ENCODE results near the gene NUB1.

NUB1 gene

GRCh38 chr7:151379534-151380198, 38.1 kb downstream of the NUB1 start:
- DNase-seq (ENCODE audit: low read depth) = no peak
- H3K4me3 ChIP-seq (ENCODE audit: low read depth, low read length) = no peak overlapping the region
- TF ChIP-seq CTCF (conservative IDR thresholded peaks at IDR 0.05; ENCODE audit: low read depth, low read length) = no peak

GRCh38 chr7:151380199-151381097, 38.8 kb downstream of the NUB1 start:
- DNase-seq (ENCODE audit: low read depth) = no peak
- no peak overlapping the region for H3K4me3 ChIP-seq (ENCODE audit: low read depth, low read length)

GRCh38 chr7:151381098-151381347, 39.4 kb downstream of the NUB1 start:
- H3K4me3 ChIP-seq (ENCODE audit: low read depth, low read length) = no peak overlapping the region
- no peak for DNase-seq (ENCODE audit: low read depth)
- TF ChIP-seq CTCF (conservative IDR thresholded peaks at IDR 0.05; ENCODE audit: low read depth, low read length) = no peak

More at GRCh38 chr7:151380199-151381097, 38.8 kb downstream of the NUB1 start:
- no peak for TF ChIP-seq CTCF (conservative IDR thresholded peaks at IDR 0.05; ENCODE audit: low read depth, low read length)

GRCh38 chr7:151381348-151382078, 39.9 kb downstream of the NUB1 start:
- no peak for DNase-seq (ENCODE audit: low read depth)
- no peak for TF ChIP-seq CTCF (conservative IDR thresholded peaks at IDR 0.05; ENCODE audit: low read depth, low read length)
- no peak overlapping the region for H3K4me3 ChIP-seq (ENCODE audit: low read depth, low read length)

- no peak for TF ChIP-seq CTCF (conservative IDR thresholded peaks at IDR 0.05; ENCODE audit: low read depth, low read length)
- H3K4me3 ChIP-seq (ENCODE audit: low read depth, low read length) = no peak overlapping the region
- DNase-seq (ENCODE audit: low read depth) = no peak
Measured at GRCh38 chr7:151382079-151382885, 40.7 kb downstream of the NUB1 start.

GRCh38 chr7:151383638-151384351, 42.2 kb downstream of the NUB1 start:
- H3K4me3 ChIP-seq (ENCODE audit: low read depth, low read length) = no peak overlapping the region
- no peak for DNase-seq (ENCODE audit: low read depth)
- TF ChIP-seq CTCF (conservative IDR thresholded peaks at IDR 0.05; ENCODE audit: low read depth, low read length) = no peak

Measured in choroid plexus epithelial cell (primary cell).